Ishikawa (cell line): ENCODE measurements around the gene OR51B6.

Experiments used
- CEBPB ChIP-seq: IDR thresholded peaks from 2 replicates; pipeline ENCODE4 v1.6.1; 2012
- CREB1 ChIP-seq: IDR thresholded peaks from 2 replicates; pipeline ENCODE4 v1.6.1; 2012; ENCODE audit warnings: low read depth
- EP300 ChIP-seq: IDR thresholded peaks from 2 replicates; pipeline ENCODE4 v1.6.1; 2012; ENCODE audit warnings: borderline replicate concordance
- RAD21 ChIP-seq: IDR thresholded peaks from 2 replicates; pipeline ENCODE4 v1.6.1; 2012; ENCODE audit warnings: low read depth
- TAF1 ChIP-seq: IDR thresholded peaks from 2 replicates; pipeline ENCODE4 v1.6.1; 2012; ENCODE audit warnings: low read depth, mild to moderate bottlenecking
- TCF12 ChIP-seq: IDR thresholded peaks from 2 replicates; pipeline ENCODE4 v1.6.1; 2012; ENCODE audit warnings: low read depth
- YY1 ChIP-seq: IDR thresholded peaks from 2 replicates; pipeline ENCODE4 v1.6.1; 2012; ENCODE audit warnings: low read depth
- TF ChIP-seq, protein P1 (sequence below): IDR thresholded peaks from 2 replicates; pipeline ENCODE4 v1.6.1; 2012

DNA sequence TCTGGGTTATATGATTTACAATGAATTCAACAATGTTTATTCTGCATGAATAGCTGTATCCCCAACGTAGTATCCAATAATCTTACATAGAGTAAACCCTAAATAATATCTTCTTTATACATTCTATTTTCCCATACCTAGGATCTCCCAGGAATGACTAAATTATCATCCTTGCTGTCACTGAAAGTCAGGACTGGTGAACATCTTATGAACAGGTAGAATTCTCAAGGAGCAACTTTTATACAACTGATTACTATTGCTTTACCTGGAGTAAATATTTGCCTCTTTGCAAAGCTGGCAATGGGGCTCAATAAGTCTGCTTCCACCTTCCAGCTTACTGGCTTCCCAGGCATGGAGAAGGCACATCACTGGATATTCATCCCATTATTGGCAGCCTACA lies at the start of gene OR51B6:
- TF ChIP-seq CREB1 (no peak), TCF12 (no peak), YY1 (no peak), EP300 (no peak), RAD21 (no peak), TAF1 (no peak), CEBPB (no peak)
- TF ChIP-seq, protein P1, sequence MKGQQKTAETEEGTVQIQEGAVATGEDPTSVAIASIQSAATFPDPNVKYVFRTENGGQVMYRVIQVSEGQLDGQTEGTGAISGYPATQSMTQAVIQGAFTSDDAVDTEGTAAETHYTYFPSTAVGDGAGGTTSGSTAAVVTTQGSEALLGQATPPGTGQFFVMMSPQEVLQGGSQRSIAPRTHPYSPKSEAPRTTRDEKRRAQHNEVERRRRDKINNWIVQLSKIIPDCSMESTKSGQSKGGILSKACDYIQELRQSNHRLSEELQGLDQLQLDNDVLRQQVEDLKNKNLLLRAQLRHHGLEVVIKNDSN = no peak
